Activated B cell treated with CpG ODN at 0.5 μM for 24 hours (primary cell): ENCODE data around the gene REG4. TPM values are rescaled to one million over a fixed set of nuclear protein-coding genes. Genes with fewer than 3 reads are reported as not detected.

Experiments
- ATAC-seq: fragments of 200-7000 bp; cut with Tn5 transposase; one replicate; pipeline ENCODE4 v1.10.0; 2021; ENCODE audit warnings: low read depth, mild to moderate bottlenecking, moderate library complexity
- CTCF ChIA-PET: fragments of 350-600 bp; sonication (Branson Sonifier 250); formaldehyde crosslinking; loops from one replicate; lab custom pipeline; 2021; ENCODE audit warnings: antibody characterized with exemption; lab: Charles Lee
- POLR2A ChIA-PET: fragments of 350-600 bp; sonication (Branson Sonifier 250); formaldehyde crosslinking; loops from one replicate; lab custom pipeline; 2021; ENCODE audit warnings: antibody characterized with exemption; lab: Charles Lee
- DNase-seq: peaks from one replicate; pipeline ENCODE4 v3.0.0; 2022
- H3K27ac Mint-ChIP-seq: one replicate; pipeline ENCODE4 v1.8.0; 2020; ENCODE audit warnings: mixed read lengths
- H3K27me3 Mint-ChIP-seq: one replicate; pipeline ENCODE4 v1.8.0; 2021; ENCODE audit warnings: mixed read lengths
- H3K36me3 Mint-ChIP-seq: one replicate; pipeline ENCODE4 v1.8.0; 2021; ENCODE audit warnings: low read depth, mixed read lengths
- H3K4me1 Mint-ChIP-seq: one replicate; pipeline ENCODE4 v1.8.0; 2021; ENCODE audit warnings: mixed read lengths
- H3K4me3 Mint-ChIP-seq: one replicate; pipeline ENCODE4 v1.8.0; 2020; ENCODE audit warnings: mild to moderate bottlenecking, mixed read lengths
- H3K9me3 Mint-ChIP-seq: one replicate; pipeline ENCODE4 v1.8.0; 2020; ENCODE audit warnings: mixed read lengths
- CTCF ChIP-seq: fragments of 200-600 bp; IDR thresholded peaks from one replicate; pipeline ENCODE4 v1.8.0; 2022; ENCODE audit warnings: antibody characterized with exemption, mild to moderate bottlenecking
- intact Hi-C: fragments of 100-400 bp; cut with micrococcal nuclease; formaldehyde crosslinking; loops from one replicate; pipeline ENCODE4 v1.15.1; 2024
- total RNA-seq: library from RNA; stranded (reverse); gene quantifications from 2 replicates; pipeline ENCODE4 v1.2.3, GENCODE V29; 2022

Gene REG4
- total RNA-seq, 1 donor from 2014 or later, result not detected

- ChIA-PET POLR2A (no interaction called here), CTCF (no interaction called here)
- ATAC-seq, result no peak
- H3K27ac Mint-ChIP-seq, result no peak overlapping the region
- H3K4me1 Mint-ChIP-seq, result no peaks in the 10 kb centered on the region
- no peak for TF ChIP-seq CTCF
- H3K9me3 Mint-ChIP-seq, result no peaks in the 10 kb centered on the region
- no peak overlapping the region for H3K4me3 Mint-ChIP-seq
- no peak for DNase-seq
- H3K36me3 Mint-ChIP-seq, result no peaks in the 10 kb centered on the region
- intact Hi-C loops, result no loop called here
- peaks cover 12% of the 10 kb centered on the region for H3K27me3 Mint-ChIP-seq
These were observed 44.9 kb downstream of the REG4 start for GRCh38 chr1:119766374-119766794.

- CTCF ChIA-PET, result no interaction called here
- intact Hi-C loops, result no loop called here
- POLR2A ChIA-PET, result no interaction called here
- H3K9me3 Mint-ChIP-seq, result no peaks in the 10 kb centered on the region
- H3K4me3 Mint-ChIP-seq, result no peak overlapping the region
- no peak for TF ChIP-seq CTCF
- no peaks in the 10 kb centered on the region for H3K36me3 Mint-ChIP-seq
- no peaks in the 10 kb centered on the region for H3K4me1 Mint-ChIP-seq
- peaks cover 12% of the 10 kb centered on the region for H3K27me3 Mint-ChIP-seq
- H3K27ac Mint-ChIP-seq, result no peak overlapping the region
- ATAC-seq (no peak), DNase-seq (no peak)
These were observed 47.0 kb downstream of the REG4 start for GRCh38 chr1:119764220-119764619.

GRCh38 chr1:119762953-119763352 lies 48.3 kb downstream of the REG4 start:
- ChIA-PET POLR2A (no interaction called here), CTCF (no interaction called here)
- Mint-ChIP-seq H3K4me1 (no peaks in the 10 kb centered on the region), H3K27me3 (peaks cover 12% of the 10 kb centered on the region), H3K27ac (no peak overlapping the region), H3K36me3 (no peaks in the 10 kb centered on the region), H3K4me3 (no peak overlapping the region), H3K9me3 (no peaks in the 10 kb centered on the region)
- TF ChIP-seq CTCF, result no peak
- ATAC-seq (no peak), DNase-seq (no peak)
- intact Hi-C loops, result no loop called here

- CTCF ChIA-PET, result no interaction called here
- intact Hi-C loops, result no loop called here
- no peak for DNase-seq
- ATAC-seq, result no peak
- no peak overlapping the region for H3K27ac Mint-ChIP-seq
- H3K36me3 Mint-ChIP-seq, result no peaks in the 10 kb centered on the region
- H3K9me3 Mint-ChIP-seq, result no peaks in the 10 kb centered on the region
- TF ChIP-seq CTCF, result no peak
- H3K27me3 Mint-ChIP-seq, result peaks cover 12% of the 10 kb centered on the region
- POLR2A ChIA-PET, result no interaction called here
- no peak overlapping the region for H3K4me3 Mint-ChIP-seq
- no peaks in the 10 kb centered on the region for H3K4me1 Mint-ChIP-seq
These were observed 48.9 kb downstream of the REG4 start for GRCh38 chr1:119762409-119762808.

GRCh38 chr1:119758584-119758983 lies 52.7 kb downstream of the REG4 start:
- DNase-seq (no peak), ATAC-seq (no peak)
- Mint-ChIP-seq H3K4me1 (no peaks in the 10 kb centered on the region), H3K27ac (no peak overlapping the region), H3K27me3 (peaks cover 5% of the 10 kb centered on the region), H3K36me3 (no peaks in the 10 kb centered on the region), H3K4me3 (no peak overlapping the region), H3K9me3 (no peaks in the 10 kb centered on the region)
- ChIA-PET CTCF (no interaction called here), POLR2A (no interaction called here)
- TF ChIP-seq CTCF, result no peak
- intact Hi-C loops, result no loop called here
